ENCODE results near the gene RCAN1. TPM values are rescaled to one million over a fixed set of nuclear protein-coding genes. Genes with fewer than 3 reads are reported as not detected.

The RCAN1 gene
- total and polyA plus RNA-seq, 2 of the 8 experiments (the other 6 are each of a cell fraction or from before 2014, with no cell fraction given) = 1.7 to 6.4 TPM

DNA sequence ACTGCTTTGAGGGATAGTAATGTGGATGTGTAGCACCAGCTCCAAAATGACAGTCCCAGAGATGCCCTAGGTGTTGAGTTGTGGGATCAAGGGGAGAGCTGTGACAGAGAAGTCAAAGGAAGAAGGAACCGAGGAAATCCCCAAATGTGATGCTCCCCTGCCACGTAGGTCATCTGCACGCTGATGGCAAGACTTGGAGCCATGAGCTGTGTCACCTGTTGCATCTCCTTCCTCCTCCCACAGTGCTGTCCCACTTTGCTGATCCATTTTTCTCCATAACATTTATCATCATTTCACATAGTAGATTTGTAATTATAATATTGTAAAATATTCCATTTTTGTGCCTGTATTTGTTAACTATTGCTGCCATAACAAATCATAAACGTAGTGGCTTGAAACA lies 17.6 kb upstream of the RCAN1 start (continued):
- TF ChIP-seq CHD1 (IDR thresholded peaks at IDR 0.05; ENCODE audit: low read depth, low read length) = no peak
- no peak for TF ChIP-seq PHF8 (conservative IDR thresholded peaks at IDR 0.05; ENCODE audit: low read depth, low read length)
- TF ChIP-seq, protein P1, sequence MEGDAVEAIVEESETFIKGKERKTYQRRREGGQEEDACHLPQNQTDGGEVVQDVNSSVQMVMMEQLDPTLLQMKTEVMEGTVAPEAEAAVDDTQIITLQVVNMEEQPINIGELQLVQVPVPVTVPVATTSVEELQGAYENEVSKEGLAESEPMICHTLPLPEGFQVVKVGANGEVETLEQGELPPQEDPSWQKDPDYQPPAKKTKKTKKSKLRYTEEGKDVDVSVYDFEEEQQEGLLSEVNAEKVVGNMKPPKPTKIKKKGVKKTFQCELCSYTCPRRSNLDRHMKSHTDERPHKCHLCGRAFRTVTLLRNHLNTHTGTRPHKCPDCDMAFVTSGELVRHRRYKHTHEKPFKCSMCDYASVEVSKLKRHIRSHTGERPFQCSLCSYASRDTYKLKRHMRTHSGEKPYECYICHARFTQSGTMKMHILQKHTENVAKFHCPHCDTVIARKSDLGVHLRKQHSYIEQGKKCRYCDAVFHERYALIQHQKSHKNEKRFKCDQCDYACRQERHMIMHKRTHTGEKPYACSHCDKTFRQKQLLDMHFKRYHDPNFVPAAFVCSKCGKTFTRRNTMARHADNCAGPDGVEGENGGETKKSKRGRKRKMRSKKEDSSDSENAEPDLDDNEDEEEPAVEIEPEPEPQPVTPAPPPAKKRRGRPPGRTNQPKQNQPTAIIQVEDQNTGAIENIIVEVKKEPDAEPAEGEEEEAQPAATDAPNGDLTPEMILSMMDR (IDR thresholded peaks at IDR 0.05; ENCODE audit: control extremely low read depth in 1 of 3, insufficient read depth in 1 of 3, low read depth in 1 of 3, low read length in 3 of 3) = no peak
- TF ChIP-seq CREB1 (IDR thresholded peaks at IDR 0.05) = no peak
- TF ChIP-seq POLR2AphosphoS5 (IDR thresholded peaks at IDR 0.05; ENCODE audit: low read depth, low read length) = no peak
- no peak for TF ChIP-seq GTF2F1 (IDR thresholded peaks at IDR 0.05; ENCODE audit: borderline replicate concordance, low read depth, low read length)
